ENCODE measurements around the gene NTN1. TPM values are rescaled to one million over a fixed set of nuclear protein-coding genes. Genes with fewer than 3 reads are reported as not detected.

Gene NTN1
- total and polyA plus RNA-seq, 2 of the 13 experiments (the other 11 are each of a cell fraction or from before 2014, with no cell fraction given): 0.04 to 0.05 TPM

DNA sequence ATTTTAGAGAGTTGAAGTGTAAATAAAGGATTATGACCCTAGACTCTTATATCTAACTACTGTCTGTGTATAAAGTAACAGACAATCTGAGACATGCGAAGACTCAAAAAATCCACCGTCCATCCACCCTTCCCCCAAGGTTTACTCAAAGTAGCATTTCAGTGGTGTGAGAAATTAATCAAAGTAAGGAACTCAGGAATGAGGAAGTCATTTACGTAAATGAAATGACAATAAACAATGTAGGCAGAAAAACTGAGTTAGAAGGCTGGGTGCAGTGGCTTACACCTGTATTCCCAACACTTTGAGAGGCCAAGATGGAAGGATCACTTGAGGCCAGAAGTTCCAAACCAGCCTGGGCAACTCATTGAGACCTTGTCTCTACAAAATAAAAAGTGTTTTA lies 19.8 kb upstream of the NTN1 start (continued):
- TF ChIP-seq, protein P1, sequence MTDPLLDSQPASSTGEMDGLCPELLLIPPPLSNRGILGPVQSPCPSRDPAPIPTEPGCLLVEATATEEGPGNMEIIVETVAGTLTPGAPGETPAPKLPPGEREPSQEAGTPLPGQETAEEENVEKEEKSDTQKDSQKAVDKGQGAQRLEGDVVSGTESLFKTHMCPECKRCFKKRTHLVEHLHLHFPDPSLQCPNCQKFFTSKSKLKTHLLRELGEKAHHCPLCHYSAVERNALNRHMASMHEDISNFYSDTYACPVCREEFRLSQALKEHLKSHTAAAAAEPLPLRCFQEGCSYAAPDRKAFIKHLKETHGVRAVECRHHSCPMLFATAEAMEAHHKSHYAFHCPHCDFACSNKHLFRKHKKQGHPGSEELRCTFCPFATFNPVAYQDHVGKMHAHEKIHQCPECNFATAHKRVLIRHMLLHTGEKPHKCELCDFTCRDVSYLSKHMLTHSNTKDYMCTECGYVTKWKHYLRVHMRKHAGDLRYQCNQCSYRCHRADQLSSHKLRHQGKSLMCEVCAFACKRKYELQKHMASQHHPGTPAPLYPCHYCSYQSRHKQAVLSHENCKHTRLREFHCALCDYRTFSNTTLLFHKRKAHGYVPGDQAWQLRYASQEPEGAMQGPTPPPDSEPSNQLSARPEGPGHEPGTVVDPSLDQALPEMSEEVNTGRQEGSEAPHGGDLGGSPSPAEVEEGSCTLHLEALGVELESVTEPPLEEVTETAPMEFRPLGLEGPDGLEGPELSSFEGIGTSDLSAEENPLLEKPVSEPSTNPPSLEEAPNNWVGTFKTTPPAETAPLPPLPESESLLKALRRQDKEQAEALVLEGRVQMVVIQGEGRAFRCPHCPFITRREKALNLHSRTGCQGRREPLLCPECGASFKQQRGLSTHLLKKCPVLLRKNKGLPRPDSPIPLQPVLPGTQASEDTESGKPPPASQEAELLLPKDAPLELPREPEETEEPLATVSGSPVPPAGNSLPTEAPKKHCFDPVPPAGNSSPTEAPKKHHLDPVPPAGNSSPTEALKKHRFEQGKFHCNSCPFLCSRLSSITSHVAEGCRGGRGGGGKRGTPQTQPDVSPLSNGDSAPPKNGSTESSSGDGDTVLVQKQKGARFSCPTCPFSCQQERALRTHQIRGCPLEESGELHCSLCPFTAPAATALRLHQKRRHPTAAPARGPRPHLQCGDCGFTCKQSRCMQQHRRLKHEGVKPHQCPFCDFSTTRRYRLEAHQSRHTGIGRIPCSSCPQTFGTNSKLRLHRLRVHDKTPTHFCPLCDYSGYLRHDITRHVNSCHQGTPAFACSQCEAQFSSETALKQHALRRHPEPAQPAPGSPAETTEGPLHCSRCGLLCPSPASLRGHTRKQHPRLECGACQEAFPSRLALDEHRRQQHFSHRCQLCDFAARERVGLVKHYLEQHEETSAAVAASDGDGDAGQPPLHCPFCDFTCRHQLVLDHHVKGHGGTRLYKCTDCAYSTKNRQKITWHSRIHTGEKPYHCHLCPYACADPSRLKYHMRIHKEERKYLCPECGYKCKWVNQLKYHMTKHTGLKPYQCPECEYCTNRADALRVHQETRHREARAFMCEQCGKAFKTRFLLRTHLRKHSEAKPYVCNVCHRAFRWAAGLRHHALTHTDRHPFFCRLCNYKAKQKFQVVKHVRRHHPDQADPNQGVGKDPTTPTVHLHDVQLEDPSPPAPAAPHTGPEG (CRISPR knock-in tag; IDR thresholded peaks at IDR 0.05): no peak
- TF ChIP-seq SCMH1 (CRISPR knock-in tag; IDR thresholded peaks at IDR 0.05; ENCODE audit: borderline replicate concordance) (no peak), NPAS2 (CRISPR knock-in tag; IDR thresholded peaks at IDR 0.05; ENCODE audit: borderline replicate concordance) (no peak), ZBTB34 (CRISPR knock-in tag; IDR thresholded peaks at IDR 0.05) (no peak), HDAC1 (CRISPR knock-in tag; IDR thresholded peaks at IDR 0.05) (no peak), FOXK2 (IDR thresholded peaks at IDR 0.05) (no peak), ZNF576 (CRISPR knock-in tag; IDR thresholded peaks at IDR 0.05) (no peak)

Data from HepG2 (cell line).